GM21825 (cell line): Measurements from ENCODE around the gene CACNG7.

Experiments used
- ATAC-seq: cut with Tn5 transposase; IDR thresholded peaks from one replicate; pipeline ENCODE4 v1.9.1; 2021; ENCODE audit warnings: mild to moderate bottlenecking, moderate library complexity; ENCODE audit not compliant: unreplicated experiment

The CACNG7 gene

DNA sequence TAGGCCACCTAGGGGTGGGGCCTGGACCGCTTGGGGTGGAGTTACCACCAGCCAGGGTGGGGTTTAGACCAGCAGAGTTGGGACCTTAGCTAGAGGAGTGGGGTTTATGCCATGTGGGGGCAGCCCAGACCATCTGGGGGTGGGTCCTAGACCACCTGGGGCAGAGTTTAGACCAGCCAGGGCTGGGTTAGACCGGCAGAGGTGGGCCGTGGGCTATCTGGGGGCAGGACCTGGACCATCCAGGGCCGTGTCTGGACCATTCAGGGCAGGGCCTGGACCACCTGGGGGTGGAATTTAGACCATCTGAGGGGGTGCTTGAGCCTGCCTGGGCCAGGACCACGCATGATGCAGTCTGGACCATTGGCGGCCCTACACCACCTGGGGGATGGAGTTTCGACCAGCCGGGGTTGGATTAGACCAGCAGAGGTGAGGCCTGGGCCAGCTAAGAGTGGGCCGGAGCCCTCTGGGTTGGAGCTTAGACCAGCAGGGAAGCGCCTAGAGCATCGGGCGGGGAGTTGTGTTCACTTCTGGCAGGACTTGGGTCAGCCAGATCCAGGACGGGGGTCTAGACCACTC lies 72.4 kb downstream of the CACNG7 start:
- ATAC-seq: no peak

- no peak for ATAC-seq
These were observed 72.9 kb downstream of the CACNG7 start for GRCh38 chr19:53982001-53982451.

- ATAC-seq: no peak
These were observed 73.5 kb downstream of the CACNG7 start for GRCh38 chr19:53982611-53983010.

DNA sequence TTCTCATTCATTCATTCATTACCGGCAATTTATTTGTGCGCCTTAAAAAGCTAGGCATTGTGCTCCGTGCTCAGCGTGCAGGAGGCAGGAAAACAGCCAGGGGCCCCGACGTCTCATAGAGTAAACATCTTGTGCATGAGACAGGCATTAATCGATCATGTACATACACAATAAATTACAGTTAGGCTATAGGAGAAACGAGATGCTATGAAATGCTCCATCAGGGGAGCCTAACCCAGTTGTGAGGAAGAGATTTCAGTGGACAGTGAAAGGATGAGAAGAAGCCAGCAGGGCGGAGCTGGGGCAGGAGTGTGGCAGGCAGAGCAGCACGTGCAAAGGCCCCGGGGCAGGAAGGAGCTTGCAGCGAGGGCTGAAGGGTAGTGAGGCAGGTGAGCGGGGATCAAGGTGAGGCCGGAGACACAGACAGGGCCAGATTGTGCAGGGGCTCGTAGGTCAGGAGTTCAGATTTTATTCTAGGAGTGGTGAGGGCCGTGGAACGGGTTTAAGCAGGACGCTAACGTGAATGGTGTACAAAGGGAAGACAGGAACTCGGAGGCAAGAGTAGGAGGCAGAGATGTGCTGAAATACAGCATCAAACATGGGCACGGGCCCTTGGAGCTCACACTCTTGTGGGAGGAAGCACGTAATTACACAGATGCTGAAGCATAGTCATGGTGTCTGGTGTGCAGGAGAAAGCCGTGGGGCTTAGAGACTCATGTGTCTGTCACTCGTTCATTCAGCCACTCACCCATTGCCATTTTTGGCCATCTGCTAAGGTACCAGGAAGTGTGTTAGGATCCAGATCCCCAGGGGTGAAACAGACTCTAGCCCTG lies 74.6 kb downstream of the CACNG7 start:
- ATAC-seq: no peak

DNA sequence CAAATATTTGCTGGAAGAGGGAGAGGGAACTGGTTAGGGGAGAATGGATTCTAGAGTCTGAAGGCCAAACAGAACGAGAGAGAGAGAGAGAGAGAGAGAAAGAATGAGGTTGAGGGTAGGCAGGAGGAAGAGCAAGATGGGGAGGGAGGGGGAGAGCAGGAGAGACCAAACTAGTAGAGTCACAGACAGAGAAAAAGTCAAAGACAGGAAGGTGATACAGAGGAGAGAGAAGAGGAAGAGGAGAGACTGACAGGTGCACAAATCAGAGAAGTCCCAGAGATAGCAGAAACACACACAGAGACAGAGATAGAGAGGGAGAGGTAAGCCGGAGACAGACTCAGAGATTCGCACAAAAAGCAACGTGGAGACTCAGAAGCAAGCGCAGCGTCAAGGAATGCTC lies 76.8 kb downstream of the CACNG7 start:
- no peak for ATAC-seq

GRCh38 chr19:53988981-53989380 lies 79.9 kb downstream of the CACNG7 start:
- no peak for ATAC-seq

- ATAC-seq: no peak
These were observed 80.8 kb downstream of the CACNG7 start for GRCh38 chr19:53989600-53990533.

GRCh38 chr19:53991224-53992113 lies 82.4 kb downstream of the CACNG7 start, which contains the start of gene CACNG6:
CACNG6 (plus strand) TSS chr19:53991637; CDS start chr19:53992878, 1,241 bp downstream.
- ATAC-seq: no peak

DNA sequence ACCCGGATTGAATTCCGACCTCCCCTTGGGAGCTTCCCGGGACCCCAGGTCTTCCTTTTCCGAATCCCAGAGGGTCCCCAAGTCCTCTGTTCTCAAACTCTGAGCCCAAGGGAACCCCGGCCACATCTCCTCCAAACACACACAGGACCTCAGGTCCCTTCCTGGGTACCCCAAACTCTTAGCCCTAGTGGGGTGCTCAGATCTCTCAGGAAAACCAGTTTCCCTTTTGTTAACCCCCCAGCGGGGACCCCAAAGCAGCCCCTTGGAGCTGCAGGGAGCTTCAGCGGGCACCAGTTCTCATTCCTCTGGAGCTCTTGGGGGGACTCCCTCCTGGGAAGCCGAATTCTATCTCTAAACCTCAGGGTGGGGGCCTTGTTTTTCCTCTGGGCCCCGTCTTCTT lies 83.1 kb downstream of the CACNG7 start:
- ATAC-seq: no peak

GRCh38 chr19:53992815-53993214 lies 83.7 kb downstream of the CACNG7 start:
- no peak for ATAC-seq

GRCh38 chr19:53993448-53993847 lies 84.4 kb downstream of the CACNG7 start:
- no peak for ATAC-seq
